AML-193 (cell line): ENCODE results near the gene MTMR10.
A peak's percentile ranks its signal among the peaks of the same experiment; 100 is the strongest.

Source experiments
- DNase-seq, 2 experiments: peaks; one replicate each; lab custom pipeline; 2025; lab: John Stamatoyannopoulos, UW

Gene MTMR10

DNA sequence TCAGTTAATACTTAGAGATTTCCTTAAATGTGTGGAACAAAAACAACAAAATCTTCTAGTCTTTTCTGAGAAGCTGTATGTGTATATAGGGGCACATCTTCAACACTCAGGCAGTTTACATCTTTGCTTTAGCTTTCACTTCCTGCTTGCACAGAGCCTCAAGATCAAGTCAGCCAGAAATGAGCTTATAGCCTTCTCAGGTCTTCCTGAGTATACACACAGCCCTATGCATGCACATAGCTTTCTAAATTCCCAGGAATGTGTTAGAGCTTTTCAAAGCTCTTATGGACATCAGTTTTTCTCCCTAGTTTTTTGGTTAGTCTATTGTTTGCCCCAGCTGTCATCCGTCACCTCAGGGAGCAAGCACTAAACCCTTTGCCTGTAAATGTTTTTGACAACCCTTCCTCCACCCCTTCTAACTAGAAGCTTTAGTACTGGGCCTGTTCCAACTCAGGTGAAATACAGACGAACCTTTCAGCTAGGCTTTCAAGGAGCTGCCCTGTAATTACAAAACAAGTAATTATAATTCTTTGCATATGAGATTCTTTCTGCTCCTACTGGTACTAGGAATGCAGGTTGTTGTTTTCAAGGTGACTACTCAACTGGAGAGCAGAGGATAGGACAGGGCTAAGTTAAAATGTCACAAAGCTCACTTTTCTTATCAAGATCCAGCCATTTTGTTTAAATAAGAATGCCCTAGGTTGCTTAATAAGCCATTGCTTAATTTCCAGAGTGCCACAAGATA is 22.6 kb upstream of the MTMR10 start:
- DNase-seq: no peak

DNA sequence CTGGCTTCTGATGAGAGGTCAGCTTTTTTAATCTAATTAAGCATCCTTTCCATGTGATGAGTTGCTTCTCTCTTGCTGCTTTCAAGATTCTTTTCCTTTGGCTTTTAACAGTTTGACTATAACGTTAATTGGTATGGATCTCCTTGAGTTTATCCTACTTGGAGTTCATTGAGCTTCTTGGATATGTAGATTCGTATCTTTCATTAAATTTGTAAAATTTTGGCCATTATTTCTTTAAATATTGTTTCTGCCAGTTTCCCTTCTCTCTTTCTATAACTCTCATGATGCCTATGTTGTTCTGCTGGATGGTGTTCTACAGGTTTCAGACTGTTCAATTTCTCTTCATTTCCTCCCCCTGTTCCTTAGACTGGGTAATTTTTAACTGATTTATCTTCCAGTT is 21.0 kb upstream of the MTMR10 start:
- no peak for DNase-seq

DNA sequence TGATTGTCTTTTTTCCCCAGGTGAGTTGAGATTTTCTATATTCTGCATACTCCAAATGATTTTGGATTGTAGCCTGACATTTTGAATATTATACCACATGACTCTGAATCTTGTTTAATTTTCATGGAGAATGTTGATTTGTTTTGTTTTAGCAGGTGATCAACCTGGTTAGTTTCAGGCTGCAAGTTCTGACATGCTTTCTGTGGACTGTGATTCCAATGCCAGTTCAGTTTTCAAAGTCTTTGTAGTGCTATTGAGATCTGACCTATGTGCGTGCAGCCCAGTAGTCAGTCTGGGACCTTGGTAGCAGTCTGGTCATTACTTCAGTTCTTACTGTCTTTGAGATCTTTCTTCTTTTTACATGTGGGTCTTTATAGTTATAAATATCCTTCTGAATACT is 18.6 kb upstream of the MTMR10 start:
- no peak for DNase-seq

DNA sequence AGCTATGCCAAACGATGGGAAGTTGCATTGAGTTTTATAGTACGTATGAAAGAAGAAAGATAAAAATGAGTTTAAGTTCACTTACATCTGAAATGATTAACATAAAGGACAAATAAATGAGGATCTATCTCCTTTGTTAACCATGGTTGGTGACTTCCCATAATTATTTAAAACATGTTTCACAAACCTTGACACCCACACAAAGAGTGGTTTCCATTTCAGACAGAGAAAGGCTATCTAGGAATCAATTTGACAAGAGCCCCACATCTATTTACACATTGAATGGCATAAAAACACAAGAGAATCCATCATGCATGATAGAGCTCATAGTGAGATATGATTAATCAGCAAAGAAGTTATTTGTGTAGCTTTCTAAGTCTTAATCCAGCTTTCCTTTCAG is 14.2 kb upstream of the MTMR10 start:
- DNase-seq: no peak

DNA sequence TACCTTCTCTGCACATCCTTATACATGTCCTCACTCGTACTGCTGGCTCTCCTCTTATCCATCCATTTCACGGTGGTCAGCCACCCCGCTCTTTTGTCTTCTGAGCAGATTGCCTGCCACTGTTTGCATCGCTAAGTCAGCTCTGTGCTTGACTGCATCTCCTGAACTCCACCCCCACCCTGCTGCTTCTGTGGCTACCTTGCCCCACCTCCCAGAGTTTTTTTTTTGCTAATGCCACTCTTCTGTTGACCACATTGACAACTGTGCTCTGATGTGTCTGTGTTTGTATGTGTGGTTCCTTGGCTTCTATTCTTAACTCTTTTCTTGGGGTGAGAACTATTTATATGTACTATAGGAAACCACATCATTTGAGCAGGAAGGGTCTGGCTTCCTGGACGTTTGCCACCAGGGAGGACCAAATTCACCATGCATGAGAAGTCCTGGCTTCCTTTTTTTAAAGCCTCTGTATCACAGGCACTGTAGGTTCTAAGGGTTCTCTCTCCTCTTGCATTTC is 12.8 kb upstream of the MTMR10 start:
- DNase-seq: peak; percentile 21 to 34

DNA sequence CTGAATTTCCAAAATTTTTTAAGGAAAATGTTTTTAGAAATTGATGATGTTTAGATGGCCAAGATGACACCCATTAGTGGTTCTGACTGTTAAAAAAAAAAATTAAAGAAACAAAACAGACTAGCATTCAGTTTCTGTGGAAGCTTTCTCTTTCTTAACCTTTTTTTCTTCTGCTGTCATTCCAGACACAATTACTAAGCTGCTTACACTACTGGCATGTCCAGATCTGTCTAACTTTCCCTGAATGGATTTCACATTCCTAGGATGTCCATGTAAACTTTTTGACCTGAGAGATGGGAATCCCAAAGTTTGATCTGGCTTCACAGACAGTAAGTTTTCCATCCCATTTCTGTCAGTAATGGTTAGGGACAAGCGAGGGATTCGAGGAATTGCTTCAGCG is 10.3 kb upstream of the MTMR10 start:
- DNase-seq: no peak

DNA sequence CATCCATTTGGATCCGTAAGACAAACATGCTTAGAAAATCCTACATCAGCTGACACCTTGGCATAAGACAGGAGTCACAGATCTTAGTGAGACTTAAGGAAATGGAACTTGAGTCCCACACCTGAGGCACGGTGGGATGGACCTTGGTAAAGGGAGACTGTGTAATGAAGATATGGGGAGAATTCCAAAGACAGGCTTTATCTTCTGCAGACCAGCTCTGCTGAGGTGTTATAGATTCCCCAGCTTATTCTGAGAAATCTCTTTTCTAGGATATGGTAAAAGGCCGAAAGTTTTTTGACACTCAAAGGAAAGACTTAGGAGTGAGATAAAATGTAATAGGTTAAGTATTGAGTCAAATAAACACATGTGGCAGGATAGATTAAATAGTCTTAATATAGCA is 8.3 kb upstream of the MTMR10 start:
- no peak for DNase-seq

DNA sequence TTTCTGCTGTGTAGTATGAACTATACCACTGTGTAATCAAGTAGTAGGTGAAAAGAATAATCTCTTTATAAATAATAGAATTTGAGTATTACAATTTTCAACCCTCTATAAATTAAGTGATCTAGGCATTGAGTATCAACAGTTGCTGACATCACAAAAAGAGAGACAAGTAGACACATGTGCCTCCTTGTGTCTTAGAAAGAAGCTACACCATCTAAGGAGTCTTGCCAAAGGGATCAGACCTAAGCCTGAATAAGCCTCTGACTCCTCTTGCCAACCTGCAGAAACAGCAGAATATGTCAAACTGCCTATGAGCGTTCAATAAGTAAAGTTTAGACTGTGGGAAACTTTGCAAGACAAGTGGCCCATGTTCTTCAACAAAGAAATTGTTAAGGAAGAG is 5.8 kb upstream of the MTMR10 start:
- DNase-seq: no peak

DNA sequence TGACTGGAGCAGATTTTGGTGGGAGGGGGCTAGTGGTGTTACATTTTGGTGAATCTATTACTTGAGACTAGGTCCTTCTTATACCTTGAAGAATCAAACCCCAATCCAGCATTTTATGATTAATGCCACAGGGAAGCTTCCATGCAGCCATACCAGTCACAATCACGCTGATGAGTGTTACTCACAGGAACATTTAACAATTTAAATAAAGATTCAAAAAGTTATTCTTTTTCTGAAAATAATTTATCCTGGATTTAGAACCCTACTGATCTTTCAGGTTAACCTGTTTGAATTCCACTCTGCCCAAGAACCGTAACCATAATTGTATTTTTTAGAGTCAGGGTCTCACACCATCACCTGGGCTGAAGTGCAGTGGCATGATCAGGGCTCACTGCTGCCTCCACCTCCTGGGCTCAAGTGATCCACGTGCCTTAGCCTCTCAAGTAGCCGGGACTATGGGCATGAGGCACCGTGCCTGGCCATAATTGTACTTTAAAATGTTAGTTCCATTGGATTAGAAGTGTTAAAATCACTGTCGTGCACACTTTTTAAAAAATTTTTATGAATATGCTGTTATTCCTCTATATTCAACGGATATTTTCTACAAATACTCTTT is 929 bp upstream of the MTMR10 start:
- DNase-seq: peak in 1 of 2 experiments; percentile 9

DNA sequence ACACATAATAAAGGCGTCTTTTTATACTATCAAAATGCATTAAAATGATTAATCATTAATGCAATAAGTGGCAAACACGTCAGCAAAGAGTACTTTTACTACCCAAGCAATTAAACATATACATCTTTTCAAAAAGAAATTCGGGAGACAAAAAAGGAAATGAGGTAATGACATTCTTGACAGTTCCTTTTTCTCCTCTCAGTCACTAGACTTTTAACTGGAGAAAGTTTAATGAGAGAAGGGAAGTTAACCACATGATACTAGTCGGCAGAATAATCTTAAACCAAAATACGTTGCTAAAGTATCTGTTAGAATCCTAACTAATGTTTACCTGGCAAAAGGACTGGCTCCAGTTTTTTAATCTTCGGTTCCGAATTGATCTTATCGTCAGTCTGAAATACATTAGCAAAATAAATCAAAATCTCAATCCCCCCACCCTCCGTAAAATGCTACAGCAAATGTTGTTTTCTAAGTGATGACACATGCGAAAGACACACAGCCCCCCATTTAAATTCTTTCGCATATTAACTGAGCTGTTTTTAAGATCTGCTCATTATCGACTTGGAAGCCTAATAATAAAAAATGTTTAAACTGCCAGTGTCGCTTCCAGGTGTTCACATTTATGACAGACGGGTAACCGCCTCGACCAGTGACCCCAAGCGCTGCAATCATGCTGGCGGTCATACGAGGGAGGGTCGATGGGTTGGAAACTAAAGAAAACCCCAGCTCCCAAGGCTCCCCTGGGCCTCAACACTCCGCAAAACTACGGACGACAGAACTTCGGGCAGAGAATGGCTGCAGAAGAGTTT is 778 bp downstream of the MTMR10 start:
- DNase-seq: peak; percentile 62 to 66

DNA sequence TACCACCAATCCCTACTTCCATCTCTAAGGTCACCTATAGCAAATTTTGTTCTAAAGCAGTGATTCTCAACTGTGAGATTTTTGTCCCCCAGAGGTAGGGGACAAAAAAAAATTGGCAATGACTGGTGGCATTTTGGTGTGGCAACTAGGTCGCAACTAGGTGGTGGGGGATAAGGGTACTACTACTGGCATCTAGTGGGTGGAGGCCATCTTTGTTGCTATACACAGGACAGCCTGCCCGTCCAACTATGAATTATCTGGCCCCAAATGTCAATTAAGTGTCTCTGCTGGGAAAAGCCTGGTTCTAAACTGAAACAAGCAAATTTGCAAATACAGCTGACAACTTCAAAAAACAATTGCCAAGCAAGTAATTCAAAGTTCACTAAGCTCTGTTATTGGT is 1.4 kb downstream of the MTMR10 start:
- peak; percentile 26 to 39 for DNase-seq

DNA sequence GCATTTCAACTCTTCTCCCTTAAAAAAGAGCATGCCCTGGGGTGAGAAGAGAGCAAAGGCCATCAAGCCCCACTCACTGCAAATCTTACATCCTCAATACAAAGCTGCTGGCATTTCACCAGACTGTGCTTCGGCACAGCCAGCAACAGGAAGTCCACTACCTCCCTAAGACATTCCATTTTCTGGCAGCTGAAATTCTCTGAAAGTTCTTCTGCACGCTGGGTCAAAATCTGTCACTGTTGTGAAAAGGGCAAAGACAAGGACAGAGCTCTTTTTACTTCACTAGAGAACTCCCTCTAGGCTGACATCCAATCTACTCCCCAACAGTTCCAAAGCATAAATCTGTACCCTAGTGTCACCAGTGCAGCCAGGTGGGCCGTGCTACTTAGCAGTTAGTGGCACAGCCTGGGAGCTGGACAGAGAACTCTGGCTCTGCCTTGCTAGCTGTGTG is 6.3 kb downstream of the MTMR10 start:
- DNase-seq: no peak

DNA sequence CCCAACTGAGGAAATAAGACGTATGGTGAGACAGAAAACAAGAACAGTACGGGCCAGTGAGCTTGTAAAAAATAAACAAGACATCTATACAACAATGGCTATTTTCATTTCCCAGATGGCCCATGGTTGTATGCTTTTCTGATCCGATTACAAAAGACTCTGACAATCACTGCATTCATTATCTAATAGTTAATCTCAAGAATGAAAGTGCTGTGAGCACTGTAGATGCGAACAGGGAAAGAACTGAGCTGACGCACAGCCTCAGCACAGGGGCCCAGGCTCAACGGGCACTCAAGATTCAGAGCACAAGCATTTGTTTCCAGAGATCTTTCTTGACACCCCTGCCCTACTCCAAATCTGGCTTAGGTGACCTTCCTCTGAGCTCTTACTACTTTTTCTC is 6.9 kb downstream of the MTMR10 start:
- no peak for DNase-seq

DNA sequence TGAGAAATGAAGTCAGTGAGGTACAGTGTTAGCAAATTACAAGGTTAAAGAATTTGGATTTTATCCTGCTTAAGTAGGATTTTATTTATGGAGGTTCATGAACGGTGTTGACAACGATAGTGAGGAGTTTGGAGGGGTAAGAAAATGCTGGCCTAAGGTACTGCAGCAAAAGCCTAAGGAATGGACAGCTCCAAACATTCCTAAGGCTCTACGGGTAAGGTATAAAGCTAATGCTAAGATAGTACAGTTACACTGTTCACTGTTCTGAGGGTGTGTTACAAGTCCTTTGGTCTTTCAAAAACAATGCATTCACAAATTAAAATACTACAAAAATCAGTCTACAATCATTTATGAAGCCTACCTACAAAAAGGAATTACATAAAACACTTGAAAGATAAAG is 7.3 kb downstream of the MTMR10 start:
- no peak for DNase-seq

DNA sequence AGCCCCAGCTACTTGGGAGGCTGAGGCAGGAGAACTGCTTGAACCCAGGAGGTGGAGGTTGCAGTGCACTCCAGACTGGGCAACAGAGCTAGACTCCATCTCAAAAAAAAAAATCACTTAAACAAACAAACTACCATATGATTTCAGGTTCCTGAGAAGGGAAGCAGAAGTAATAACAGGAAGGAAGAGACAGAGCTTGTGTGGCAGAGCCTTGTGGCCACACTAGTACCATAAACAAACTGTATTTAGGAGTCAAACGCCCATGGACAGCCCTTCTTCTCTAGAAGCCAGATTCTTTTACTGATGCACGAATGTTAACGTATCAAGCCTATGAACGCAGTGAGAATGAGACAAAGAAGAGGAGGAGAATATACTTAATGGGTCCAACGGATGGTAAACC is 12.0 kb downstream of the MTMR10 start:
- peak; percentile 33 to 58 for DNase-seq

DNA sequence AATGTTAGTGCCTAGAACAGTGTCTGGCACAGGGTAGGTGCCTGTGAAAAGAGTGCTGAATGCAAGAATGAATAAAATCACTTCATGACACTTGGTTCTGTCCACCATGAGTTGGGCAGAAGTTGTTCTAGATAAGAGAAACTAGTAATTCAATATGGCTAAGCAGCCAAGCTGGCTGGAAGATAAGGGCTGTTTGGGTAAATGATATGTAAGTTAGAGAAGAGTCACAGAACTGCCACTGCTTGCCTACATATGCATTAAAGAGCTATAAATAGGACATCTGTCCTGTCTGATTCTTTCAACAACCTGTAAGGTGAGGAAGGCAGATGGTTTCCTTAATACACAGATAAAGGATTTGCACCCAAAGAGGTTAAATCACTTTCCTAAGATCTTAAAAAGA is 13.1 kb downstream of the MTMR10 start:
- no peak for DNase-seq

DNA sequence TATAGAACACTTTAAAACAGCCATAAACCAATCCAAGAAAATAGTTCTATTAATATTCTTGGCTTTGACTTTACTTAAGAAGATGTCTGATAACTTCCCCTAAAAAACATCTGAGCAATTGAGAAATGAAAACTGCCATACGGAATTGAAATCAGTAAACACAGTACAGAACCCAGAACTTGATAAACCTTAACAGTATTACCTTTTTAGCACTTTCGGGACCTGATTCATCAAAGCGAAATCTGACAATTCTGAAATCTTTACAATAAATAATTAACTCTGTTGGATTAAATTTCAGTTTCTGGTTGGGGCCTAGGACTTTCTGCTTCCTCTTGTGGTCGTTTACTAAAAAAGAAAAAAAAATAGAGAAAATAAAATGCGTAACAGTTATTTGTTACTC is 17.3 kb downstream of the MTMR10 start:
- no peak for DNase-seq

DNA sequence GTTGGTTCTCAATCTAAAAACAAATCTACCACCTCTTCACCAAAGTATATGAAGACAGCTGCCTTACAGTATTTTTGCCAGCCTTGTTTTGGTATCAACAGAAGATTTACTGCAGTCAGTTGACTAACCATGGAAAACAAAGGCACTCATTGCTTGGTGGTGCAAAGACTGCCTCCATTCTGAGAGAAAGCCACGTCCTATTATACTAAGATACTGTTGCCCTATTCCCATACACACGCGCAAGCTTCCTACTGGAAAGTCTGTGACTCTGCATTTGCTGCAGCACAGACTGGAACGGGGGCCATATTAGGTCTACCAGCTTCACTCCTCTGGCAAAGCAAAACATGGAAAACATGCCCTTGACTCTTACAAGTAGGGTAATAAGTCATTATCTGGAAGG is 18.0 kb downstream of the MTMR10 start:
- DNase-seq: no peak

DNA sequence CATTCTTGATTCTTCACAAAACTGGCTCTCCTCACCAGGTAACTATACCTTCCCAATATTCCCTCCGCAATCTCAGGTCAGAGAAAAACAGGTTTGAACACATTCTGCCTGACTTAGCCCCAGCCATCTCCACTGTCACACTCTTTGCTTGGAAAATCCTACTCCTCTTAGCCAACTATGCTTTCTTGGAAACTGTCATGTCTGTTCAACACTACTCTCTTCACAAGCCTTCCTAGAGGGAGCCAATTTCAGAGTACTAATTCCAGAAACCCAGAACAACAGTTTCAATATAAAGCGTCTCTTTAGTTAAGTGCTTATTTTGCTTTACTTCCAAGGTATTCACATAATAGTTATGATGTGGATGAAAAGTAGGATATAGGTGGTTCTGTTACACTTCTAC is 21.7 kb downstream of the MTMR10 start:
- no peak for DNase-seq

DNA sequence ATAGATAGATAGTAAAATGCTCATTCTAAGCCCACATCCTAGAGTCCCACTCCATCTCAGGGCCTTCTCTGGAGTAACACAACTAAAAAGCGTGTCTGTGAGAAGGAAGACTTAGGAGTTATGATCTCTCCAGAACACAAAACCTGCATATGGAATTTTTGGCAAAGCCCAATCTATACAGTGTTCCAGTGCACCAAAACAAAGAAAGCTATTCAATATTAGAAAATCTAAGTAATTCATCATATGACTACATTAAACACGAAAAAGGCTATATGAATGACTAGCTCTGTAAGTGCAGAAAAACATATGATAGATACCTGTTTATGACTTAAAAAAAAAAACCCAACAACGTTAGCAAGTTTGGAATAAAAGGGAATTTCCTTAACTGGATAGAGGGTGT is 27.7 kb downstream of the MTMR10 start:
- no peak for DNase-seq

DNA sequence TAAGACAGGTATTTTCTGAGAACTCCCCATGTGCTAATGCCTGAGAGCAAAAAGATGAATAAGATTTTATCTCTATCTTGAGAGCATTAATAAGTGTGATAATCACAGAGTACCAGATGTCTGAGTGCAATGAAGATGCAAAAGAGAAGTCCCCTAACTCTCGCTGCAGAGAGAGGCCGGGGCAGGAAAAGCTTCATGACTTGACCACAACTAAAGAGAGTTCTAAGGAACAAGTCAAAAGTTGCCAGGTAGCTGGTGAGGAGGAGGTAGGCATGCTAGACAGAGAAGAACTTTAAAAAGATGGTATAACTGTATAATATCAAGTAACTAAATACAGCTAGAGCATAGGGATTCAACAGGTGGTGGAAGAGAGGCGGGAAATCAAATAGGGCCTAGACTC is 28.8 kb downstream of the MTMR10 start:
- no peak for DNase-seq

DNA sequence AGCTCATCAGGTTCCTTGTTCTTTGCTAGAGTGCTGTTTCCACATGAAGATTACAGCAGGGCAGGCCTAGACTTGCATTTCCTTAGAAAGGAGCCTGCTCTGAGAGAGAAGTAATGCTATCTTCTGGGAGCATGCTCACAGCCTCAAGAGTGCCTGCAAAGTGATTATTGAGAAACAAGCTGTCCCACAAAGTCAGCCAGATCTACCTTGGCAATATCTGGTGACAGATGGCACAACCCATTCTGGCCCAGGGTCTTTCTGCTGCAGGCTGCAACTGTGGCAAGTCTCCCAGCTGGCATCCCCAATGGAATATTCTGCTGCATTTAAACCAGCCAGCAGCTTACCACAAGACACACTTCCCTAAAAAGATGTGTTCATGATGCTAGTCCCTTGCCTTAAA is 29.3 kb downstream of the MTMR10 start:
- DNase-seq: no peak

DNA sequence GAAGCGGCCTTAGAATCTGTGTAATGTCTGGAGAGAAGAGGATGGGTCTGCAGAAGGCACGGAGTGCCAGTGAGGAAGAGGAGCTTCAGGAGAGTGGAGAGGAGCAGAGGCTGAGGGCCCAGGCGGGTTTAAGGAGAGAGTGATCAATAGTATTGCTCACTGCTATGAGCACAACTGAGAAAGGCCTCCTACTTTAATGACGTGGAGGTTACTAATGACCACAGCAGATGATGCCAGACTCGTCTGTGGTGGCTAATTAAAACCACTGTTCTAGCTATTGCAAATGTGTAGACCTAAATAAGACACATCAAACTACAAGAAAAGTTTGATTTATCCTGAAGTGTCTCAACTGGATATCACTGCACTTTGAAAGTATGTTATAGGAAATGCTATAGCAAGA is 33.2 kb downstream of the MTMR10 start:
- DNase-seq: no peak
